HTR-8/SVneo (cell line): ENCODE measurements around the gene SIRT3.
A peak's percentile ranks its signal among the peaks of the same experiment; 100 is the strongest.

Experiments used
- DNase-seq: peaks from one replicate; pipeline ENCODE4 v3.0.0; 2011; ENCODE audit warnings: low spot score, mixed read lengths; ENCODE audit not compliant: insufficient read length
- FAIRE-seq: peaks from 2 replicates; lab custom pipeline; 2011; peaks lifted over from hg19 to GRCh38; lab: Jason Lieb, UNC

The SIRT3 gene

GRCh38 chr11:235997-236773, at the start of gene SIRT3:
Gene SIRT3, minus strand, starts transcription at chr11:236342. Its CDS starts 14 bp downstream, at chr11:236328.
- FAIRE-seq (peak; percentile 76), DNase-seq (peak; percentile 91)

- no peak for FAIRE-seq
Observed at GRCh38 chr11:285894-286220, 49.7 kb upstream of the SIRT3 start.

GRCh38 chr11:285021-285893, 49.1 kb upstream of the SIRT3 start:
- no peak for FAIRE-seq
- DNase-seq: no peak

More at GRCh38 chr11:285894-286220, 49.7 kb upstream of the SIRT3 start:
- DNase-seq: no peak

GRCh38 chr11:284105-285020, 48.2 kb upstream of the SIRT3 start:
- DNase-seq: no peak
- no peak for FAIRE-seq

GRCh38 chr11:283405-284104, 47.4 kb upstream of the SIRT3 start:
- DNase-seq: no peak

GRCh38 chr11:282630-283360, 46.7 kb upstream of the SIRT3 start:
- DNase-seq: no peak
- FAIRE-seq: peak; percentile 16

More at GRCh38 chr11:283405-284104, 47.4 kb upstream of the SIRT3 start:
- FAIRE-seq: no peak

- FAIRE-seq (no peak), DNase-seq (no peak)
Observed at GRCh38 chr11:282171-282570, 46.0 kb upstream of the SIRT3 start.

- DNase-seq: no peak
- FAIRE-seq: no peak
Observed at GRCh38 chr11:281486-282161, 45.5 kb upstream of the SIRT3 start.

- DNase-seq (no peak), FAIRE-seq (no peak)
Observed at GRCh38 chr11:280706-281485, 44.8 kb upstream of the SIRT3 start.

GRCh38 chr11:279966-280705, 44.0 kb upstream of the SIRT3 start:
- no peak for FAIRE-seq
- DNase-seq: no peak

GRCh38 chr11:279040-279965, 43.2 kb upstream of the SIRT3 start:
- FAIRE-seq (no peak), DNase-seq (no peak)

GRCh38 chr11:278001-278951, 42.1 kb upstream of the SIRT3 start, which contains the start of gene NLRP6:
Gene NLRP6, plus strand, starts transcription at chr11:278407. Its CDS starts 163 bp downstream, at chr11:278570.
- DNase-seq (no peak), FAIRE-seq (no peak)

- DNase-seq: no peak
- FAIRE-seq: no peak
Observed at GRCh38 chr11:276219-276618, 40.1 kb upstream of the SIRT3 start.

- FAIRE-seq (no peak), DNase-seq (no peak)
Observed at GRCh38 chr11:272931-273198, 36.7 kb upstream of the SIRT3 start.
